GM12878 (cell line): ENCODE data around the gene BCAS3. TPM values are rescaled to one million over a fixed set of nuclear protein-coding genes. Genes with fewer than 3 reads are reported as not detected.

Experiments used
- ATAC-seq: fragments of 200-7000 bp; cut with Tn5 transposase; 3 replicates; pipeline ENCODE4 v1.9.1; 2020; ENCODE audit warnings: mild to moderate bottlenecking, moderate library complexity
- BruUV-seq: library from RNA; stranded (reverse); fragments of 400-500 nt; replicated peaks from 2 replicates; lab custom pipeline; 2021; lab: Mats Ljungman, UMichigan
- CTCF ChIA-PET: fragments of 300-600 bp; sonication (Branson Sonifier 250); formaldehyde crosslinking; extraction: SDS; loops from one replicate; lab custom pipeline; 2021; ENCODE audit warnings: inconsistent platforms; lab: Yijun Ruan, JAX
- POLR2A ChIA-PET: fragments of 350-600 bp; formaldehyde crosslinking; extraction: SDS; loops from one replicate; lab custom pipeline; 2021; ENCODE audit warnings: inconsistent platforms; lab: Charles Lee
- RAD21 ChIA-PET: fragments of 300-600 bp; sonication (Branson Sonifier 250); formaldehyde crosslinking; loops from one replicate; lab custom pipeline; 2023; ENCODE audit warnings: antibody characterized with exemption; ENCODE audit not compliant: unreplicated experiment; lab: Charles Lee
- SMC1A ChIA-PET: fragments of 300-600 bp; sonication (Branson Sonifier 250); formaldehyde crosslinking; loops from one replicate; lab custom pipeline; 2023; ENCODE audit not compliant: unreplicated experiment, uncharacterized antibody; lab: Charles Lee
- DNase-seq: peaks from one replicate; pipeline ENCODE4 v3.0.0-alpha.2; 2011; ENCODE audit warnings: low read depth, low spot score
- FAIRE-seq: peaks from 3 replicates; lab custom pipeline; 2011; peaks lifted over from hg19 to GRCh38; lab: Jason Lieb, UNC
- H2AFZ ChIP-seq: 2 replicates; pipeline ENCODE4 v1.6.0; 2011; ENCODE audit warnings: low read depth, low read length, control low read depth; ENCODE audit not compliant: control insufficient read depth
- H3K27ac ChIP-seq: 2 replicates; pipeline ENCODE4 v1.5.1; 2011; ENCODE audit warnings: control low read depth; ENCODE audit not compliant: control insufficient read depth, insufficient read depth
- H3K27me3 ChIP-seq, 2 experiments: replicated peaks in 1 of 2; 2 replicates each; pipeline versions ENCODE4 v1.6.0 to v1.6.1; 2011; ENCODE audit warnings: low read length in 1 of 2; ENCODE audit not compliant: control insufficient read depth in 2 of 2, insufficient read depth in 2 of 2
- H3K36me3 ChIP-seq, 2 experiments: 2 replicates each; pipeline ENCODE4 v1.5.1; 2011; ENCODE audit warnings: low read length in 1 of 2; ENCODE audit not compliant: control insufficient read depth in 2 of 2, insufficient read depth in 2 of 2
- H3K4me1 ChIP-seq: 2 replicates; pipeline ENCODE4 v1.6.1; 2011; ENCODE audit warnings: mild to moderate bottlenecking, low read length, moderate library complexity, mixed read lengths; ENCODE audit not compliant: control insufficient read depth, insufficient read depth
- H3K4me2 ChIP-seq: 2 replicates; pipeline ENCODE4 v1.6.0; 2011; ENCODE audit warnings: control low read depth; ENCODE audit not compliant: control insufficient read depth, insufficient read depth
- H3K4me3 ChIP-seq: fragments of 200-600 bp; sonication (generic); 2 replicates; pipeline ENCODE4 v1.5.1; 2016
- H3K79me2 ChIP-seq: 2 replicates; pipeline ENCODE4 v1.6.0; 2011; ENCODE audit warnings: low read length; ENCODE audit not compliant: control insufficient read depth, insufficient read depth
- H3K9ac ChIP-seq: 2 replicates; pipeline ENCODE4 v1.8.0; 2011; ENCODE audit warnings: low read length, control low read depth, mixed read lengths; ENCODE audit not compliant: control insufficient read depth, insufficient read depth
- H3K9me3 ChIP-seq: replicated peaks from 3 replicates; pipeline ENCODE4 v1.5.1; 2011; ENCODE audit warnings: mild to moderate bottlenecking, low read length; ENCODE audit not compliant: control insufficient read depth, insufficient read depth
- H4K20me1 ChIP-seq: 2 replicates; pipeline ENCODE4 v1.6.0; 2011; ENCODE audit not compliant: control insufficient read depth, insufficient read depth
- BACH1 ChIP-seq: fragments of 450-650 bp; IDR thresholded peaks from 2 replicates; pipeline ENCODE4 v1.6.1; 2017; ENCODE audit warnings: mild to moderate bottlenecking, borderline replicate concordance
- BMI1 ChIP-seq: fragments of 450-650 bp; IDR thresholded peaks from 2 replicates; pipeline ENCODE4 v1.6.1; 2016; ENCODE audit warnings: mild to moderate bottlenecking, moderate library complexity, borderline replicate concordance
- FOXK2 ChIP-seq: fragments of 450-650 bp; IDR thresholded peaks from 2 replicates; pipeline ENCODE4 v1.6.1; 2017; ENCODE audit warnings: mild to moderate bottlenecking, moderate library complexity
- HDAC2 ChIP-seq: fragments of 200-600 bp; sonication (generic); IDR thresholded peaks from 2 replicates; pipeline ENCODE4 v1.6.1; 2017
- IKZF2 ChIP-seq, 2 experiments: fragments of 450-650 bp; IDR thresholded peaks; 2 replicates each; pipeline ENCODE4 v1.6.1; 2017; ENCODE audit warnings: mild to moderate bottlenecking in 2 of 2, moderate library complexity in 2 of 2
- KAT2A ChIP-seq: conservative IDR thresholded peaks from 2 replicates; pipeline ENCODE4 v1.6.1; 2011; ENCODE audit warnings: low read depth, low read length; ENCODE audit not compliant: control insufficient read depth
- PML ChIP-seq: IDR thresholded peaks from 2 replicates; pipeline ENCODE4 v1.6.1; 2012; ENCODE audit warnings: low read length, inconsistent platforms
- RB1 ChIP-seq: fragments of 450-650 bp; formaldehyde crosslinking; IDR thresholded peaks from 2 replicates; pipeline ENCODE4 v1.6.1; 2017; ENCODE audit warnings: mild to moderate bottlenecking, borderline replicate concordance
- SREBF1 ChIP-seq: IDR thresholded peaks from 2 replicates; pipeline ENCODE4 v1.6.1; 2012; ENCODE audit warnings: mild to moderate bottlenecking, low read length
- WGBS: methylation state at CpG from one replicate; pipeline ENCODE4 v1.1.6; 2016; ENCODE audit warnings: low lambda C conversion rate; ENCODE audit not compliant: insufficient replicate concordance, insufficient coverage; ENCODE audit errors: missing lambda C conversion rate; 5-methylcytosine and 5-hydroxymethylcytosine counted together
- in situ Hi-C: fragments of 300-500 bp; cut with MboI; formaldehyde crosslinking; loops from 9 replicates; pipeline ENCODE4 v1.14.3; 2018; ENCODE audit warnings: mixed read lengths
- intact Hi-C: fragments of 100-400 bp; cut with micrococcal nuclease; formaldehyde crosslinking; loops from one replicate; pipeline ENCODE4 v1.14.2; 2022; ENCODE audit not compliant: unreplicated experiment
- polyA plus RNA-seq, 11 experiments: library from polyadenylated mRNA; depleted of rRNA in 4 of 11; unstranded in 6 of 11; stranded (reverse) in 5 of 11; fragments of >200 nt; fragmentation: Nextera tagmentation in 4 of 11; fragmentation: Illumina TruSeq in 1 of 11; extraction: Ambion mirVana in 4 of 11; extraction: Trizol in 1 of 11; gene quantifications; 1 replicate in 1 of 11; 2 replicates in 10 of 11; pipeline versions ENCODE4 v1.2.1 to v1.2.3, GENCODE V29; 2011 to 2016; ENCODE audit warnings: inconsistent platforms in 2 of 11, missing spikeins in 2 of 11, low read depth in 1 of 11
- total RNA-seq, 4 experiments: library from RNA; depleted of rRNA in 3 of 4; stranded (reverse); fragments of >200 nt in 3 of 4; fragmentation: Illumina TruSeq in 1 of 4; extraction: Trizol in 1 of 4; gene quantifications; 2 replicates each; pipeline versions ENCODE4 v1.2.1 to v1.2.3, GENCODE V29; 2013 to 2021
- TF ChIP-seq, protein P1 (sequence below): fragments of 450-650 bp; formaldehyde crosslinking; IDR thresholded peaks from 2 replicates; pipeline ENCODE4 v1.4.0; 2020; ENCODE audit warnings: mild to moderate bottlenecking, moderate library complexity
- TF ChIP-seq, protein P2 (sequence below): fragments of 450-650 bp; IDR thresholded peaks from 2 replicates; pipeline ENCODE4 v1.6.1; 2017; ENCODE audit warnings: antibody characterized with exemption, mild to moderate bottlenecking, moderate library complexity

BCAS3 gene
- total and polyA plus RNA-seq, 10 of the 15 experiments (the other 5 are each of a cell fraction or from before 2014, with no cell fraction given) = 2.1 to 11.0 (median 6.6) TPM

DNA sequence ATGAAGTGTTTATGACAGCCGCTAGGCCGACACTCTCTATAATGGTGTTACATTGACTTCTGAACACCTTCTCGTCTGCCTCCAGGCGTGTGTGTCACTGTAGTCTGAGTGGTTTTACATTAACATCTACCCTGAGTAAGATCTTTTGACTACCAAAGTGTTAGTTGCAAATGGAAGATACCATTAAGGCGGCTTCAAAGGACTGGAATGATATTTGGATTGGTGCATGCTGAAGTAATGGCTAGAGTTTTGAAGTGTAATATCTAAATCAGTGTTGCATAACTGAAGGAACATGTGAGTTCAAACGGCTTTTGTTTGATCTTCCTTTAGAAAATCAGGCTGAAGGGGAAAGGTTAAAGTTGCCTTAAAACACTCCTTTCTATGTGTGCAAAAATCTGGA, 52.2 kb downstream of the BCAS3 start:
- intact Hi-C loops (loop anchor here (10.0 kb wide), 2 partner anchors 275 to 635 kb away; no protein-coding TSS in a partner anchor), in situ Hi-C loops (no loop called here)
- RAD21 ChIA-PET = no interaction called here
- no peak overlapping the region for H3K4me3 ChIP-seq
- CTCF ChIA-PET = interaction anchor here (3.6 kb wide), 1 partner anchor 9 kb away, joined by 22 read pairs; no protein-coding TSS in a partner anchor
- peaks cover 7% of the 10 kb centered on the region; the same call in 1 of the 2 replicates for H3K4me1 ChIP-seq
- no peaks in the 10 kb centered on the region for H4K20me1 ChIP-seq
- no peaks in the 10 kb centered on the region for H3K79me2 ChIP-seq
- POLR2A ChIA-PET = no interaction called here
- H3K4me2 ChIP-seq = peak overlapping the region; percentile 22; the same call in 1 of the 2 replicates
- H3K9me3 ChIP-seq = no peaks in the 10 kb centered on the region
- BruUV-seq = no TSS peak
- no peaks in the 10 kb centered on the region for H3K36me3 ChIP-seq
- TF ChIP-seq BMI1 (no peak), FOXK2 (0 out of 2 replicates have a peak, but pooled peaks have one; percentile 11)
- peak overlapping the region; percentile 24; the same call in 1 of the 2 replicates for H3K27ac ChIP-seq
- WGBS = 91% methylated on average over 6 of the region's 6 CpGs
- FAIRE-seq (no peak), DNase-seq (no peak), ATAC-seq (no peak)
- no peak overlapping the region for H3K9ac ChIP-seq
- SMC1A ChIA-PET = no interaction called here
- H3K27me3 ChIP-seq = no peaks in the 10 kb centered on the region
- peak overlapping the region; percentile 46 for H2AFZ ChIP-seq

DNA sequence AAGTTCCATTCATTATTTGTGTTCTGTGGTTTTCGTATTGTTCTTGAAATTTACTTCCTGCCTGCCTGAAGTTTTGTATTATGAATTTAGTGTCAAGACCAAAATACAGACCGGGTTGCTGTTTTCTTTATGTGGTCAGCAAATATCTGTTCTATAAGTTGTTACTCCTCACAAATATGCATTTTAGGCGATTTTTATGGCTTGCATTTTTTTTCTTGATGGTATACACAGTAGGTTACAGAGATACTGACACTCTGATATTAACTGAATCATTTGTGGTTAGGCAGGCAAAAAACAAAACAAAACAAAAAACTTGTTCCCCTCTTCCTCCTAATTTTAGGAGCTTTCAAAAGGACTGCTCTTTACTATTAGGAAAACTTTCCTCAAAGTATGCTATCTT, 52.6 kb downstream of the BCAS3 start:
- no peak for ATAC-seq
- Histone ChIP-seq H3K27ac (peak overlapping the region; percentile 24; the same call in 1 of the 2 replicates), H2AFZ (peak overlapping the region; percentile 46), H3K4me3 (no peak overlapping the region), H3K9ac (no peak overlapping the region), H3K4me2 (peak overlapping the region; percentile 22), H3K36me3 (no peaks in the 10 kb centered on the region), H3K27me3 (no peaks in the 10 kb centered on the region), H3K79me2 (no peaks in the 10 kb centered on the region), H3K9me3 (no peaks in the 10 kb centered on the region), H4K20me1 (no peaks in the 10 kb centered on the region), H3K4me1 (peaks cover 7% of the 10 kb centered on the region; the same call in 1 of the 2 replicates)
- peak; percentile 49 for FAIRE-seq
- ChIA-PET POLR2A (no interaction called here), RAD21 (no interaction called here), SMC1A (no interaction called here), CTCF (interaction anchor here (3.6 kb wide), 1 partner anchor 10 kb away, joined by 22 read pairs; no protein-coding TSS in a partner anchor)
- no peak for DNase-seq
- in situ Hi-C loops (no loop called here), intact Hi-C loops (no loop called here)
- 2% methylated on average over 3 of the region's 3 CpGs for WGBS
- BruUV-seq = no TSS peak
- TF ChIP-seq SREBF1 (no peak), KAT2A (no peak), BMI1 (no peak), PML (no peak), HDAC2 (no peak), BACH1 (no peak), IKZF2 (IDR thresholded peaks at IDR 0.05) (no peak), RB1 (no peak)
- TF ChIP-seq, protein P1, sequence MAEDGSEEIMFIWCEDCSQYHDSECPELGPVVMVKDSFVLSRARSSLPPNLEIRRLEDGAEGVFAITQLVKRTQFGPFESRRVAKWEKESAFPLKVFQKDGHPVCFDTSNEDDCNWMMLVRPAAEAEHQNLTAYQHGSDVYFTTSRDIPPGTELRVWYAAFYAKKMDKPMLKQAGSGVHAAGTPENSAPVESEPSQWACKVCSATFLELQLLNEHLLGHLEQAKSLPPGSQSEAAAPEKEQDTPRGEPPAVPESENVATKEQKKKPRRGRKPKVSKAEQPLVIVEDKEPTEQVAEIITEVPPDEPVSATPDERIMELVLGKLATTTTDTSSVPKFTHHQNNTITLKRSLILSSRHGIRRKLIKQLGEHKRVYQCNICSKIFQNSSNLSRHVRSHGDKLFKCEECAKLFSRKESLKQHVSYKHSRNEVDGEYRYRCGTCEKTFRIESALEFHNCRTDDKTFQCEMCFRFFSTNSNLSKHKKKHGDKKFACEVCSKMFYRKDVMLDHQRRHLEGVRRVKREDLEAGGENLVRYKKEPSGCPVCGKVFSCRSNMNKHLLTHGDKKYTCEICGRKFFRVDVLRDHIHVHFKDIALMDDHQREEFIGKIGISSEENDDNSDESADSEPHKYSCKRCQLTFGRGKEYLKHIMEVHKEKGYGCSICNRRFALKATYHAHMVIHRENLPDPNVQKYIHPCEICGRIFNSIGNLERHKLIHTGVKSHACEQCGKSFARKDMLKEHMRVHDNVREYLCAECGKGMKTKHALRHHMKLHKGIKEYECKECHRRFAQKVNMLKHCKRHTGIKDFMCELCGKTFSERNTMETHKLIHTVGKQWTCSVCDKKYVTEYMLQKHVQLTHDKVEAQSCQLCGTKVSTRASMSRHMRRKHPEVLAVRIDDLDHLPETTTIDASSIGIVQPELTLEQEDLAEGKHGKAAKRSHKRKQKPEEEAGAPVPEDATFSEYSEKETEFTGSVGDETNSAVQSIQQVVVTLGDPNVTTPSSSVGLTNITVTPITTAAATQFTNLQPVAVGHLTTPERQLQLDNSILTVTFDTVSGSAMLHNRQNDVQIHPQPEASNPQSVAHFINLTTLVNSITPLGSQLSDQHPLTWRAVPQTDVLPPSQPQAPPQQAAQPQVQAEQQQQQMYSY (CRISPR knock-in tag) = no peak
- TF ChIP-seq, protein P2, sequence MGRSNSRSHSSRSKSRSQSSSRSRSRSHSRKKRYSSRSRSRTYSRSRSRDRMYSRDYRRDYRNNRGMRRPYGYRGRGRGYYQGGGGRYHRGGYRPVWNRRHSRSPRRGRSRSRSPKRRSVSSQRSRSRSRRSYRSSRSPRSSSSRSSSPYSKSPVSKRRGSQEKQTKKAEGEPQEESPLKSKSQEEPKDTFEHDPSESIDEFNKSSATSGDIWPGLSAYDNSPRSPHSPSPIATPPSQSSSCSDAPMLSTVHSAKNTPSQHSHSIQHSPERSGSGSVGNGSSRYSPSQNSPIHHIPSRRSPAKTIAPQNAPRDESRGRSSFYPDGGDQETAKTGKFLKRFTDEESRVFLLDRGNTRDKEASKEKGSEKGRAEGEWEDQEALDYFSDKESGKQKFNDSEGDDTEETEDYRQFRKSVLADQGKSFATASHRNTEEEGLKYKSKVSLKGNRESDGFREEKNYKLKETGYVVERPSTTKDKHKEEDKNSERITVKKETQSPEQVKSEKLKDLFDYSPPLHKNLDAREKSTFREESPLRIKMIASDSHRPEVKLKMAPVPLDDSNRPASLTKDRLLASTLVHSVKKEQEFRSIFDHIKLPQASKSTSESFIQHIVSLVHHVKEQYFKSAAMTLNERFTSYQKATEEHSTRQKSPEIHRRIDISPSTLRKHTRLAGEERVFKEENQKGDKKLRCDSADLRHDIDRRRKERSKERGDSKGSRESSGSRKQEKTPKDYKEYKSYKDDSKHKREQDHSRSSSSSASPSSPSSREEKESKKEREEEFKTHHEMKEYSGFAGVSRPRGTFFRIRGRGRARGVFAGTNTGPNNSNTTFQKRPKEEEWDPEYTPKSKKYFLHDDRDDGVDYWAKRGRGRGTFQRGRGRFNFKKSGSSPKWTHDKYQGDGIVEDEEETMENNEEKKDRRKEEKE = no peak
